HEK293 (cell line): Measurements from ENCODE around the gene TPRN.

ENCODE experiments used
- ATF2 ChIP-seq: fragments of 450-650 bp; formaldehyde crosslinking; IDR thresholded peaks from 2 replicates; pipeline ENCODE4 v1.5.1; 2016; ENCODE audit warnings: missing biosample characterization, missing genetic modification characterization, low read depth
- REPIN1 ChIP-seq: fragments of 450-650 bp; formaldehyde crosslinking; IDR thresholded peaks from 2 replicates; pipeline ENCODE4 v1.5.1; 2017; ENCODE audit warnings: missing biosample characterization, missing genetic modification characterization, low read depth
- SCRT2 ChIP-seq: fragments of 450-650 bp; formaldehyde crosslinking; IDR thresholded peaks from 2 replicates; pipeline ENCODE4 v1.5.1; 2016; ENCODE audit warnings: missing biosample characterization, missing genetic modification characterization
- SP2 ChIP-seq: fragments of 450-650 bp; formaldehyde crosslinking; IDR thresholded peaks from 2 replicates; pipeline ENCODE4 v1.5.1; 2016; ENCODE audit warnings: missing biosample characterization, missing genetic modification characterization
- ZBTB49 ChIP-seq: fragments of 450-650 bp; formaldehyde crosslinking; IDR thresholded peaks from 2 replicates; pipeline ENCODE4 v1.5.1; 2016; ENCODE audit warnings: missing biosample characterization, missing genetic modification characterization, low read depth
- ZNF121 ChIP-seq: fragments of 450-650 bp; formaldehyde crosslinking; IDR thresholded peaks from 2 replicates; pipeline ENCODE4 v1.5.1; 2016; ENCODE audit warnings: missing biosample characterization, missing genetic modification characterization
- ZNF133 ChIP-seq: fragments of 450-650 bp; formaldehyde crosslinking; IDR thresholded peaks from 2 replicates; pipeline ENCODE4 v1.5.1; 2016; ENCODE audit warnings: missing biosample characterization, missing genetic modification characterization
- ZNF23 ChIP-seq: fragments of 450-650 bp; formaldehyde crosslinking; IDR thresholded peaks from 2 replicates; pipeline ENCODE4 v1.5.1; 2016; ENCODE audit warnings: missing biosample characterization, missing genetic modification characterization, borderline replicate concordance
- ZNF354C ChIP-seq: fragments of 450-650 bp; formaldehyde crosslinking; IDR thresholded peaks from 2 replicates; pipeline ENCODE4 v1.5.1; 2016; ENCODE audit warnings: missing biosample characterization, missing genetic modification characterization, low read depth, borderline replicate concordance
- ZNF394 ChIP-seq: fragments of 450-650 bp; formaldehyde crosslinking; IDR thresholded peaks from 2 replicates; pipeline ENCODE4 v1.5.1; 2016; ENCODE audit warnings: missing biosample characterization, missing genetic modification characterization, mild to moderate bottlenecking, moderate library complexity, borderline replicate concordance
- ZNF398 ChIP-seq: fragments of 450-650 bp; formaldehyde crosslinking; IDR thresholded peaks from 2 replicates; pipeline ENCODE4 v1.5.1; 2017; ENCODE audit warnings: missing biosample characterization, missing genetic modification characterization
- ZNF404 ChIP-seq: fragments of 450-650 bp; formaldehyde crosslinking; IDR thresholded peaks from 2 replicates; pipeline ENCODE4 v1.5.1; 2017; ENCODE audit warnings: missing biosample characterization, missing genetic modification characterization
- ZNF501 ChIP-seq: fragments of 450-650 bp; formaldehyde crosslinking; IDR thresholded peaks from 2 replicates; pipeline ENCODE4 v1.5.1; 2016; ENCODE audit warnings: missing biosample characterization, missing genetic modification characterization
- ZNF623 ChIP-seq: fragments of 450-650 bp; formaldehyde crosslinking; IDR thresholded peaks from 2 replicates; pipeline ENCODE4 v1.5.1; 2016; ENCODE audit warnings: missing biosample characterization, missing genetic modification characterization
- ZNF626 ChIP-seq: fragments of 450-650 bp; sonication (Bioruptor Pico); formaldehyde crosslinking; IDR thresholded peaks from 2 replicates; pipeline ENCODE4 v1.5.1; 2018; ENCODE audit warnings: missing biosample characterization, missing genetic modification characterization, inconsistent platforms
- ZNF645 ChIP-seq: fragments of 450-650 bp; formaldehyde crosslinking; IDR thresholded peaks from 2 replicates; pipeline ENCODE4; 2016; ENCODE audit warnings: missing biosample characterization, missing genetic modification characterization
- ZSCAN30 ChIP-seq: fragments of 450-650 bp; IDR thresholded peaks from 2 replicates; pipeline ENCODE4 v1.5.1; 2018; ENCODE audit warnings: missing biosample characterization, mild to moderate bottlenecking, missing genetic modification characterization, moderate library complexity
- TF ChIP-seq, protein P1 (sequence below): fragments of 450-650 bp; formaldehyde crosslinking; IDR thresholded peaks from 2 replicates; pipeline ENCODE4 v1.5.1; 2016; ENCODE audit warnings: missing biosample characterization, missing genetic modification characterization

The TPRN gene

GRCh38 chr9:137223078-137223970 lies 22.8 kb upstream of the TPRN start (continued):
- TF ChIP-seq ATF2 (tag by site-specific recombination) (no peak), ZNF501 (tag by site-specific recombination) (0 out of 2 replicates have a peak, but pooled peaks have one; percentile 58), ZBTB49 (no peak), ZNF645 (no peak), REPIN1 (tag by site-specific recombination) (no peak), SP2 (tag by site-specific recombination) (peak; percentile 90), ZNF626 (tag by site-specific recombination) (no peak), SCRT2 (no peak), ZNF354C (tag by site-specific recombination) (no peak), ZNF23 (tag by site-specific recombination) (no peak), ZNF121 (tag by site-specific recombination) (no peak), ZNF404 (tag by site-specific recombination) (no peak), ZNF623 (no peak), ZNF394 (no peak), ZNF398 (no peak), ZNF133 (tag by site-specific recombination) (no peak), ZSCAN30 (tag by site-specific recombination) (0 out of 2 replicates have a peak, but pooled peaks have one; percentile 50)
- TF ChIP-seq, protein P1, sequence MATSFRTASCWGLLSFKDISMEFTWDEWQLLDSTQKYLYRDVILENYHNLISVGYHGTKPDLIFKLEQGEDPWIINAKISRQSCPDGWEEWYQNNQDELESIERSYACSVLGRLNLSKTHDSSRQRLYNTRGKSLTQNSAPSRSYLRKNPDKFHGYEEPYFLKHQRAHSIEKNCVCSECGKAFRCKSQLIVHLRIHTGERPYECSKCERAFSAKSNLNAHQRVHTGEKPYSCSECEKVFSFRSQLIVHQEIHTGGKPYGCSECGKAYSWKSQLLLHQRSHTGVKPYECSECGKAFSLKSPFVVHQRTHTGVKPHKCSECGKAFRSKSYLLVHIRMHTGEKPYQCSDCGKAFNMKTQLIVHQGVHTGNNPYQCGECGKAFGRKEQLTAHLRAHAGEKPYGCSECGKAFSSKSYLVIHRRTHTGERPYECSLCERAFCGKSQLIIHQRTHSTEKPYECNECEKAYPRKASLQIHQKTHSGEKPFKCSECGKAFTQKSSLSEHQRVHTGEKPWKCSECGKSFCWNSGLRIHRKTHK (tag by site-specific recombination) = no peak
